Stomach (tissue), 9 donors: ENCODE data around the gene LCE1F. TPM values are rescaled to one million over a fixed set of nuclear protein-coding genes. Genes with fewer than 3 reads are reported as not detected.

ENCODE experiments used
- DNase-seq, 2 donors: peaks; one replicate each; pipeline versions ENCODE4 v3.0.0 to v3.0.0-alpha.2; 2013 to 2019
- H3K27ac ChIP-seq, 5 donors: fragments of 200-600 bp in 4 of 5; sonication (generic) in 4 of 5; one replicate each; pipeline ENCODE4 v1.5.1; 2013 to 2019; ENCODE audit warnings: mild to moderate bottlenecking in 1 of 5, moderate library complexity in 1 of 5
- H3K27me3 ChIP-seq, 3 donors: fragments of 200-600 bp; sonication (generic); one replicate each; pipeline ENCODE4 v1.5.1; 2017 to 2019; ENCODE audit warnings: mixed run types in 1 of 3
- H3K36me3 ChIP-seq, 4 donors: fragments of 200-600 bp; sonication (generic); 1 replicate in 3 of 4; 2 replicates in 1 of 4; pipeline ENCODE4 v1.5.1; 2016 to 2019
- H3K4me1 ChIP-seq, 4 donors: fragments of 200-600 bp; sonication (generic); one replicate each; pipeline ENCODE4 v1.5.1; 2016 to 2019
- H3K4me3 ChIP-seq, 4 donors: fragments of 200-600 bp; sonication (generic) in 3 of 4; one replicate each; pipeline ENCODE4 v1.5.1; 2016 to 2019; ENCODE audit warnings: mild to moderate bottlenecking in 1 of 4
- H3K9me3 ChIP-seq, 4 donors: fragments of 200-600 bp; sonication (generic); one replicate each; pipeline ENCODE4 v1.5.1; 2016 to 2019
- EP300 ChIP-seq: sonication (generic); formaldehyde crosslinking; IDR thresholded peaks from one replicate; pipeline ENCODE4 v1.6.1; 2017; ENCODE audit warnings: antibody characterized with exemption
- POLR2A ChIP-seq, 4 donors: fragments of 450-650 bp; IDR thresholded peaks; one replicate each; pipeline ENCODE4 v1.6.1; 2016; ENCODE audit warnings: antibody characterized with exemption in 4 of 4, control low read depth in 2 of 4, mild to moderate bottlenecking in 1 of 4, moderate library complexity in 1 of 4
- POLR2AphosphoS5 ChIP-seq, 3 donors: sonication (generic); formaldehyde crosslinking; IDR thresholded peaks; one replicate each; pipeline ENCODE4 v1.6.1; 2016; ENCODE audit warnings: antibody characterized with exemption in 3 of 3
- WGBS, 5 donors: extraction: QIAGEN DNeasy Blood & Tissue Kit in 3 of 5; methylation state at CpG; one replicate each; pipeline versions ENCODE4 v1.1.5 to v1.1.7; 2013 to 2018; 5-methylcytosine and 5-hydroxymethylcytosine counted together
- intact Hi-C: fragments of 100-400 bp; cut with DNase I; formaldehyde crosslinking; loops from one replicate; pipeline ENCODE4 v1.15.1; 2023; ENCODE audit warnings: low total_unique reads
- polyA plus RNA-seq, 3 donors: library from polyadenylated mRNA; stranded (reverse); fragments of 200-250 nt; gene quantifications; one replicate each; pipeline ENCODE4 v1.2.3, GENCODE V29; 2013
- total RNA-seq, 5 donors: library from RNA; depleted of rRNA; stranded (reverse); fragments of >200 nt; gene quantifications; one replicate each; pipeline versions ENCODE4 v1.1.0 to v1.2.3, GENCODE V29; 2014 to 2016
- TF ChIP-seq, protein P1 (sequence below), 7 experiments: fragments of 450-650 bp in 4 of 7; fragments of 200-600 bp in 3 of 7; sonication (generic) in 3 of 7; IDR thresholded peaks; one replicate each; pipeline ENCODE4 v1.5.1; 2016 to 2019; ENCODE audit warnings: antibody characterized with exemption in 7 of 7, control low read depth in 2 of 7, mild to moderate bottlenecking in 1 of 7
- donor health status: healthy with polysubstance abuse.
- donor health status: Bipolar disorder and iron deficiency.
- donor health status: healthy.

The LCE1F gene
- total and polyA plus RNA-seq, 8 donors: not detected

DNA sequence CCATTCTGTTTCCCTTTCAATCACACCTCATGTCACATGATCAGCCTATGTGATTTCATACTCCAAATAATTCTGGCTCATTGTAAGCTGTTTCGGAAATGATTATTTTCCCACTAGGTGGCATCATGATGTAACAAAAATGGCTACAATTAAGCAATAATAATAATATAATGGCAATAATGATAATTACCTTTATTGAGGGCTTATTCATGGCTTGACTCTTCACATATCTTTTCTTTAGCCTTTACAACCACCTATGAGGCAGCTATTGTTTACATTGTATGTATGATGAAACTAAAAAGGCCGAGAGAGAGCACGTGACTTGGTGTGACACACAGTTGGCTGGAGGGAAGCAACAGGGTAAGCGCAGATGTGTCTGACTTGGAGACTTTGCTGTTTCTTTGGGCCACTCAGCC, 29.6 kb upstream of the LCE1F start:
- no peaks in the 10 kb centered on the region for H3K9me3 ChIP-seq
- WGBS, 5 donors: 52 to 73% (median 62%) methylated on average over 4 of the region's 4 CpGs
- intact Hi-C loops: no loop called here
- no peaks in the 10 kb centered on the region for H3K4me1 ChIP-seq
- H3K4me3 ChIP-seq: no peak overlapping the region
- no peaks in the 10 kb centered on the region for H3K36me3 ChIP-seq
- no peak overlapping the region for H3K27ac ChIP-seq
- TF ChIP-seq, protein P1, sequence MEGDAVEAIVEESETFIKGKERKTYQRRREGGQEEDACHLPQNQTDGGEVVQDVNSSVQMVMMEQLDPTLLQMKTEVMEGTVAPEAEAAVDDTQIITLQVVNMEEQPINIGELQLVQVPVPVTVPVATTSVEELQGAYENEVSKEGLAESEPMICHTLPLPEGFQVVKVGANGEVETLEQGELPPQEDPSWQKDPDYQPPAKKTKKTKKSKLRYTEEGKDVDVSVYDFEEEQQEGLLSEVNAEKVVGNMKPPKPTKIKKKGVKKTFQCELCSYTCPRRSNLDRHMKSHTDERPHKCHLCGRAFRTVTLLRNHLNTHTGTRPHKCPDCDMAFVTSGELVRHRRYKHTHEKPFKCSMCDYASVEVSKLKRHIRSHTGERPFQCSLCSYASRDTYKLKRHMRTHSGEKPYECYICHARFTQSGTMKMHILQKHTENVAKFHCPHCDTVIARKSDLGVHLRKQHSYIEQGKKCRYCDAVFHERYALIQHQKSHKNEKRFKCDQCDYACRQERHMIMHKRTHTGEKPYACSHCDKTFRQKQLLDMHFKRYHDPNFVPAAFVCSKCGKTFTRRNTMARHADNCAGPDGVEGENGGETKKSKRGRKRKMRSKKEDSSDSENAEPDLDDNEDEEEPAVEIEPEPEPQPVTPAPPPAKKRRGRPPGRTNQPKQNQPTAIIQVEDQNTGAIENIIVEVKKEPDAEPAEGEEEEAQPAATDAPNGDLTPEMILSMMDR (IDR thresholded peaks at IDR 0.05): no peak
- TF ChIP-seq EP300 (no peak), POLR2AphosphoS5 (IDR thresholded peaks at IDR 0.05) (no peak), POLR2A (IDR thresholded peaks at IDR 0.05) (no peak)
- no peak for DNase-seq
- H3K27me3 ChIP-seq: peaks cover 0 to 8% (median 0%) of the 10 kb centered on the region in 3 donors

DNA sequence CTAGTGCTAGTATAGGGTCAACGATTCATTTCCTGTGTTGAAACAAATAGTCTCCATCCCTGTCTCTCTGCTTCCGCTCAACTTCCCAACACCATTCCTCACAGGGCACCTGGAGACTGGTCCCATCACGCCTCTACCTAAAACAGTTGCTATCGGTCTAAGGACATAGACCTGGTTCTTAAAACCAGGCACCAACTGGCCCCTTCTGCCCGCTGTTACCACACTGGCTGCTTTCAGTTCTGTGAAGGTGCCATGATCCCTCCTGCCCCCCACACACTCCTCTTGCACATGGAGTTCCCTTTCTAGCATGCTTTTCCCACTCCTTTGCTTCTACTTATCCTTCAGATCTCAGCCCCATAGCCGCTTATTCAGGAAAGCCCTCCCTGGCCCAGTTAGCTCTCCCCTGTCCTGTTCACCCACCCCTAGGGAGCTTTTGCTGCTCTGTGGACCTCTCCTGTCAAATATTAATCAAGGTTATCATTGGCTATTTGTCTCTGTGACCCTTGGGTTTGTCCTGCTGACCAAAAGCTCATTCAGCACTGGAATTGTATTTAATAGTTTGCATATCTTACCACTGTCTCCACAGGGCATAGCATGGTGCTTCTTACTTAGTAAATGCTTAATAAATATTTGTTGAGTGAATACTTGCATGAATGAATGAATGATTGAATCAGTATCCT, 29.0 kb upstream of the LCE1F start:
- intact Hi-C loops: no loop called here
- no peak overlapping the region for H3K4me3 ChIP-seq

DNA sequence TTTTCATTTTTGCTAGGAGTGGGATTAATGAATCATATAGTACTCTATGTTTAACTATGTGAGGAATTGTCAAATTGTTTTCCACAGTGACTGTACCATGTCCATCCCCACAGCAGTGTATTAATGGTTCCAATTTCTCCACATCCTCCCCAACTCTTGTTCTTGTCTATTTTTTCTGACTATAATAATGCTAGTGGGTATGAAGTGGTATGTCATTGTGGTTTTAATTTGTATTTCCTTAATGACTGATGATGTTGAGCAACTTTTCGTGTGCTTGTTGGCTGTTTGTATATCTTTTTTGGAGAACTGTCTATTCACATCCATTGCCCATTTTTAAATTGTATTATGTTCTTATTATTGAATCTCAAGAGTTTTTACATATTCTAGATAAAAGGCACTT, 27.1 kb upstream of the LCE1F start:
- peaks cover 0 to 15% (median 0%) of the 10 kb centered on the region in 3 donors for H3K27me3 ChIP-seq
- no peak for DNase-seq
- no peaks in the 10 kb centered on the region for H3K36me3 ChIP-seq
- no peaks in the 10 kb centered on the region for H3K4me1 ChIP-seq
- H3K27ac ChIP-seq: no peak overlapping the region
- no peaks in the 10 kb centered on the region for H3K9me3 ChIP-seq
- WGBS, 5 donors: 36 to 51% (median 49%) methylated on average over 1 of the region's 1 CpG
- intact Hi-C loops: no loop called here
- H3K4me3 ChIP-seq: no peak overlapping the region
- TF ChIP-seq POLR2AphosphoS5 (IDR thresholded peaks at IDR 0.05): no peak
- TF ChIP-seq POLR2A (IDR thresholded peaks at IDR 0.05): no peak
- TF ChIP-seq, protein P1 (IDR thresholded peaks at IDR 0.05): no peak
- no peak for TF ChIP-seq EP300

More for the DNA sequence above, 29.0 kb upstream of the LCE1F start:
- Histone ChIP-seq H3K27ac (no peak overlapping the region), H3K36me3 (no peaks in the 10 kb centered on the region), H3K27me3 (peaks cover 0 to 14% (median 0%) of the 10 kb centered on the region in 3 donors), H3K4me1 (no peaks in the 10 kb centered on the region), H3K9me3 (no peaks in the 10 kb centered on the region)
- DNase-seq: no peak
- TF ChIP-seq EP300 (no peak), POLR2AphosphoS5 (IDR thresholded peaks at IDR 0.05) (no peak)
- WGBS, 5 donors: 76 to 83% (median 77%) methylated on average over 6 of the region's 6 CpGs

DNA sequence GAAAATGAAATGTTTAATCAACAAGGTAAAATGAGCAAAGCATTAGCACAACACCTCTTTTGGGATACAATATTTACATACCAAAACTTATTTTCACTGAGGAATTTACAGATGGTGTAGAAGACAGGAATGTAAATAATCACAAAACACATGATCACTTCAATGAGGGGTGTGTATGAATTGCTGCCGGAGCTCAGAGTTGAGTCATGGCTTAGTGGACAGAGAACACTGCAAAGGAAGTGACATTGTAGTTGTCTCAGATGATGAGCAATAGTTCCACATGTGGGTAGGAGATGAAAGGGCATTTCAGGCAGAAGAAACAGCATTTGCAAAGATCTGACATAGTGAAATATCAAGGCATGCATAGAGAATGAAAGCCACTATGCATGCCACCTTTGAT, 22.7 kb upstream of the LCE1F start:
- intact Hi-C loops: no loop called here
- no peaks in the 10 kb centered on the region for H3K4me1 ChIP-seq
- peaks cover 0 to 20% (median 0%) of the 10 kb centered on the region in 3 donors for H3K27me3 ChIP-seq
- 11 to 43% (median 25%) methylated on average over 1 of the region's 1 CpG for WGBS, 5 donors
- no peak for DNase-seq
- no peak for TF ChIP-seq POLR2A (IDR thresholded peaks at IDR 0.05)
- no peak for TF ChIP-seq POLR2AphosphoS5 (IDR thresholded peaks at IDR 0.05)
- no peak for TF ChIP-seq EP300
- TF ChIP-seq, protein P1 (IDR thresholded peaks at IDR 0.05): no peak
- no peaks in the 10 kb centered on the region for H3K36me3 ChIP-seq
- H3K4me3 ChIP-seq: no peak overlapping the region
- no peak overlapping the region for H3K27ac ChIP-seq
- H3K9me3 ChIP-seq: no peaks in the 10 kb centered on the region

DNA sequence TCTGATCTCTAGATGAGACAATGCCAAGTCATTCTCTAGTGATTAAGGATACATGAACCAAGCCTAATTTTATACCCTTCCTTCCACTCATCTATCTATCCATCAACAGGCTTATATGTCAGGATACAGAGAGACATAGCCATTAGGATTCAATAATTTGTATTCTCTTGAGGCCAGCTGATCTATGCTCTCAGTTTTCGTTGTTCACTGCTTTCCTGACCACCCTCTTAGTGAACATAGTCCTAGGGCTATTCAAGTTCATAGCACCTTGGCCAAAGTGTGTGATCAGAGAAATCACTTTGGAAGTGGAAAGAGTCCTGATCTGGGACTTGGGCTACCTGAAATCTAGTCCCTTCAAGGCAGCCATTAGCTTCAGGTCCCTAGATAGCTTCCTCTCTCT, 21.4 kb upstream of the LCE1F start:
- TF ChIP-seq, protein P1 (IDR thresholded peaks at IDR 0.05): no peak
- no peak for TF ChIP-seq EP300
- no peak for TF ChIP-seq POLR2AphosphoS5 (IDR thresholded peaks at IDR 0.05)
- TF ChIP-seq POLR2A (IDR thresholded peaks at IDR 0.05): no peak
- H3K9me3 ChIP-seq: no peaks in the 10 kb centered on the region
- H3K36me3 ChIP-seq: no peaks in the 10 kb centered on the region
- DNase-seq: no peak
- H3K27me3 ChIP-seq: peaks cover 0 to 27% (median 0%) of the 10 kb centered on the region in 3 donors
- H3K27ac ChIP-seq: no peak overlapping the region
- H3K4me3 ChIP-seq: no peak overlapping the region
- intact Hi-C loops: no loop called here
- WGBS, 5 donors: 17 to 41% (median 29%) methylated on average over 1 of the region's 1 CpG
- no peaks in the 10 kb centered on the region for H3K4me1 ChIP-seq
